ENCODE measurements around the gene LRRN2. TPM values are rescaled to one million over a fixed set of nuclear protein-coding genes. Genes with fewer than 3 reads are reported as not detected.

Gene LRRN2
- total and polyA plus RNA-seq, 9 of the 15 experiments (the other 6 are each of a cell fraction or from before 2014, with no cell fraction given): 0.05 TPM; not detected in 8

- intact Hi-C loops (cut with micrococcal nuclease) (loop anchor here (2.0 kb wide), 1 partner anchor 13 kb away; no protein-coding TSS in a partner anchor), in situ Hi-C loops (cut with MboI) (no loop called here)
- peak overlapping the region; percentile 92 for H2AFZ ChIP-seq (ENCODE audit: low read depth, low read length)
- peak overlapping the region; percentile 73 for H3K27ac ChIP-seq (ENCODE audit: extremely low read depth, low read depth, low read length)
- H3K4me3 ChIP-seq: no peak overlapping the region; the same call in 1 of the 2 replicates
- H3K27me3 ChIP-seq (ENCODE audit: control insufficient read depth in 2 of 2, insufficient read depth in 2 of 2, low read length in 2 of 2): no peaks in the 10 kb centered on the region
- peaks cover 25 to 65% of the 10 kb centered on the region in 2 experiments for H3K4me1 ChIP-seq (replicated peaks in 1 of 2; ENCODE audit: control insufficient read depth in 2 of 2, insufficient read depth in 2 of 2, low read length in 2 of 2)
- peak overlapping the region; percentile 35 to 52; a peak in 3 of 4 replicates for H3K9ac ChIP-seq (ENCODE audit: insufficient read depth in 1 of 2, low read depth in 2 of 2, low read length in 2 of 2)
- 0% methylated on average over 9 of the region's 11 CpGs for WGBS (ENCODE audit: insufficient coverage, low coverage, missing lambda C conversion rate)
- no peaks in the 10 kb centered on the region for H3K36me3 ChIP-seq (ENCODE audit: control insufficient read depth, insufficient read depth, low read length)
- H3K79me2 ChIP-seq (ENCODE audit: control insufficient read depth, insufficient read depth, low read length): no peaks in the 10 kb centered on the region
- ChIA-PET POLR2A (interaction anchor here (0.5 to 1.8 kb wide), 5 partner anchors 12 to 32 kb away, joined by 3 to 8 read pairs (median 4); no protein-coding TSS in a partner anchor), CTCF (ENCODE audit: low intra/inter-chr PET ratio) (no interaction called here)
- peak overlapping the region; percentile 77 for H3K4me2 ChIP-seq (ENCODE audit: insufficient read depth, low read length)
- no peaks in the 10 kb centered on the region for H3K9me1 ChIP-seq (ENCODE audit: control insufficient read depth, insufficient read depth, low read length)
- H3K9me3 ChIP-seq (replicated peaks; ENCODE audit: control insufficient read depth, insufficient read depth, low read depth, low read length): no peaks in the 10 kb centered on the region
- H4K20me1 ChIP-seq (replicated peaks; ENCODE audit: control insufficient read depth, insufficient read depth, low read length): no peaks in the 10 kb centered on the region
- ATAC-seq: peak; percentile 54
- peak; percentile 85 for FAIRE-seq
- TSS peak; percentile 84 for BruUV-seq (replicated peaks)
- peak; percentile 85 to 87 (median 86) for DNase-seq (ENCODE audit: extremely low read depth in 1 of 4, low spot score in 3 of 4)
- TF ChIP-seq ZNF316 (IDR thresholded peaks at IDR 0.05): peak; percentile 86
- TF ChIP-seq RNF2 (IDR thresholded peaks at IDR 0.05): peak; percentile 29; the same call in 1 of the 2 replicates
- 0 out of 2 replicates have a peak, but pooled peaks have one; percentile 52 for TF ChIP-seq ZNF165 (CRISPR knock-in tag; IDR thresholded peaks at IDR 0.05; ENCODE audit: borderline replicate concordance)
- TF ChIP-seq GABPB1 (CRISPR knock-in tag; IDR thresholded peaks at IDR 0.05): peak; percentile 64
- 0 out of 2 replicates have a peak, but pooled peaks have one; percentile 42 for TF ChIP-seq MGA (IDR thresholded peaks at IDR 0.05)
- peak; percentile 57; the same call in 1 of the 2 replicates for TF ChIP-seq HDAC8 (tag; IDR thresholded peaks at IDR 0.05)
- TF ChIP-seq MEIS2 (IDR thresholded peaks at IDR 0.05; ENCODE audit: partially characterized antibody): no peak
- TF ChIP-seq MYNN (IDR thresholded peaks at IDR 0.05): peak; percentile 77
- no peak for TF ChIP-seq MYNN (CRISPR knock-in tag; IDR thresholded peaks at IDR 0.05)
- no peak; the same call in 1 of the 2 replicates for TF ChIP-seq ZNF583 (CRISPR knock-in tag; IDR thresholded peaks at IDR 0.05)
- TF ChIP-seq SNIP1 (IDR thresholded peaks at IDR 0.05; ENCODE audit: low read depth): no peak
- peak; percentile 92 to 95 for TF ChIP-seq TRIM24 (IDR thresholded peaks at IDR 0.05)
Observed at GRCh38 chr1:204705888-204706837, 20.6 kb upstream of the LRRN2 start.

All from K562 (cell line).